ENCODE results near the gene NHERF1. TPM values are rescaled to one million over a fixed set of nuclear protein-coding genes. Genes with fewer than 3 reads are reported as not detected.

NHERF1 gene
- total and polyA plus RNA-seq, 2 of the 13 experiments (the other 11 are each of a cell fraction or from before 2014, with no cell fraction given), result 169 to 269 TPM

DNA sequence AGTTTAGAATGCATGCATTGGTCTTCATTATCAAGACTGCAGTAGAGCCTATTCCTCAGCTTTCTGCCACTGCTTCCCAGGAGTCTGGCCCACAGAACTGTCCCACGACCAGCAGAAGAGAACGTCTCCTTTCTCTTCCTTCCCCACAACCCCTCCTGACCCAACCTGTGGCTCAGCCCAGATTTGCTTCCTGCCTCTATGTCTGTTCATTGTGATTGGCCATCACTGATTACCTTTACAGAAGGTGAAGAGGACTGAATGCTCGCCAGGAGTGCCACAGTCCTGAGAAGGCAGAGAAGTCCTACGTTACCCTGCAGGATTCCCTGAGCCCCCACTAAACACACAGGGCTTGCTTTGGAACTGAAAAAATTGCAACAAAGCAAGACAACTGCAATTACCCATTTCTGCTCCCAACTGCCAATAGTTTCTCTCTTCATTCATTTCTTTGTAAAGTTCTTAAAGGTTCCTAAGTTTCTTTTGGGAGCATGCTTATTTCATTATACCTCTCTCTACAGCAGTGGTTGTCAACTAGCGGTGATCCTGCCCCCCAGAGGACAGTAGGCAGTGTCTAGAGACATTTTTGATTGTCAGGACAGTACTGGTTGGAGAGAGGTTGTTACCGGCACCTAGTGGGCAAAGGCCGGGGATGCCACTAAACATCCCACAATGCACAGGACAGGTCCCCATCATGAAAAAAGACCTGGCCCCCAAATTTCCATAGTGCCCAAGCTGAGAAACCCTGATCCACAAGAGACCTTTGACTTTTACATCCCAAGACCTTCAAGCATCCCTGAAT lies 32.2 kb downstream of the NHERF1 start (continued):
- TF ChIP-seq, protein P1, sequence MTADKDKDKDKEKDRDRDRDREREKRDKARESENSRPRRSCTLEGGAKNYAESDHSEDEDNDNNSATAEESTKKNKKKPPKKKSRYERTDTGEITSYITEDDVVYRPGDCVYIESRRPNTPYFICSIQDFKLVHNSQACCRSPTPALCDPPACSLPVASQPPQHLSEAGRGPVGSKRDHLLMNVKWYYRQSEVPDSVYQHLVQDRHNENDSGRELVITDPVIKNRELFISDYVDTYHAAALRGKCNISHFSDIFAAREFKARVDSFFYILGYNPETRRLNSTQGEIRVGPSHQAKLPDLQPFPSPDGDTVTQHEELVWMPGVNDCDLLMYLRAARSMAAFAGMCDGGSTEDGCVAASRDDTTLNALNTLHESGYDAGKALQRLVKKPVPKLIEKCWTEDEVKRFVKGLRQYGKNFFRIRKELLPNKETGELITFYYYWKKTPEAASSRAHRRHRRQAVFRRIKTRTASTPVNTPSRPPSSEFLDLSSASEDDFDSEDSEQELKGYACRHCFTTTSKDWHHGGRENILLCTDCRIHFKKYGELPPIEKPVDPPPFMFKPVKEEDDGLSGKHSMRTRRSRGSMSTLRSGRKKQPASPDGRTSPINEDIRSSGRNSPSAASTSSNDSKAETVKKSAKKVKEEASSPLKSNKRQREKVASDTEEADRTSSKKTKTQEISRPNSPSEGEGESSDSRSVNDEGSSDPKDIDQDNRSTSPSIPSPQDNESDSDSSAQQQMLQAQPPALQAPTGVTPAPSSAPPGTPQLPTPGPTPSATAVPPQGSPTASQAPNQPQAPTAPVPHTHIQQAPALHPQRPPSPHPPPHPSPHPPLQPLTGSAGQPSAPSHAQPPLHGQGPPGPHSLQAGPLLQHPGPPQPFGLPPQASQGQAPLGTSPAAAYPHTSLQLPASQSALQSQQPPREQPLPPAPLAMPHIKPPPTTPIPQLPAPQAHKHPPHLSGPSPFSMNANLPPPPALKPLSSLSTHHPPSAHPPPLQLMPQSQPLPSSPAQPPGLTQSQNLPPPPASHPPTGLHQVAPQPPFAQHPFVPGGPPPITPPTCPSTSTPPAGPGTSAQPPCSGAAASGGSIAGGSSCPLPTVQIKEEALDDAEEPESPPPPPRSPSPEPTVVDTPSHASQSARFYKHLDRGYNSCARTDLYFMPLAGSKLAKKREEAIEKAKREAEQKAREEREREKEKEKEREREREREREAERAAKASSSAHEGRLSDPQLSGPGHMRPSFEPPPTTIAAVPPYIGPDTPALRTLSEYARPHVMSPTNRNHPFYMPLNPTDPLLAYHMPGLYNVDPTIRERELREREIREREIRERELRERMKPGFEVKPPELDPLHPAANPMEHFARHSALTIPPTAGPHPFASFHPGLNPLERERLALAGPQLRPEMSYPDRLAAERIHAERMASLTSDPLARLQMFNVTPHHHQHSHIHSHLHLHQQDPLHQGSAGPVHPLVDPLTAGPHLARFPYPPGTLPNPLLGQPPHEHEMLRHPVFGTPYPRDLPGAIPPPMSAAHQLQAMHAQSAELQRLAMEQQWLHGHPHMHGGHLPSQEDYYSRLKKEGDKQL (CRISPR knock-in tag; IDR thresholded peaks at IDR 0.05; ENCODE audit: low read depth), result no peak
- TF ChIP-seq CREB1 (IDR thresholded peaks at IDR 0.05) (no peak), CREB1 (CRISPR knock-in tag; IDR thresholded peaks at IDR 0.05) (no peak), GFI1 (CRISPR knock-in tag; IDR thresholded peaks at IDR 0.05; ENCODE audit: borderline replicate concordance) (no peak), RXRB (CRISPR knock-in tag; IDR thresholded peaks at IDR 0.05; ENCODE audit: borderline replicate concordance) (peak; percentile 41; the same call in 1 of the 2 replicates), SP5 (CRISPR knock-in tag; IDR thresholded peaks at IDR 0.05; ENCODE audit: borderline replicate concordance, low read depth) (no peak), NRL (CRISPR knock-in tag; IDR thresholded peaks at IDR 0.05; ENCODE audit: borderline replicate concordance) (no peak), GTF2F1 (IDR thresholded peaks at IDR 0.05; ENCODE audit: low read length) (no peak), SRF (IDR thresholded peaks at IDR 0.05; ENCODE audit: low read depth, low read length) (no peak), ZNF883 (CRISPR knock-in tag; IDR thresholded peaks at IDR 0.05; ENCODE audit: not compliant biosample characterization) (no peak), ZFY (CRISPR knock-in tag; IDR thresholded peaks at IDR 0.05) (no peak), ZNF205 (CRISPR knock-in tag; IDR thresholded peaks at IDR 0.05) (no peak), CBX1 (IDR thresholded peaks at IDR 0.05; ENCODE audit: low read depth) (no peak), ZNF615 (CRISPR knock-in tag; IDR thresholded peaks at IDR 0.05; ENCODE audit: borderline replicate concordance) (no peak), ZNF382 (CRISPR knock-in tag; IDR thresholded peaks at IDR 0.05; ENCODE audit: borderline replicate concordance) (no peak), SIN3A (IDR thresholded peaks at IDR 0.05; ENCODE audit: borderline replicate concordance, low read depth, low read length) (no peak), XBP1 (CRISPR knock-in tag; IDR thresholded peaks at IDR 0.05) (no peak), TARDBP (CRISPR knock-in tag; IDR thresholded peaks at IDR 0.05) (no peak), ZNF317 (CRISPR knock-in tag; IDR thresholded peaks at IDR 0.05) (0 out of 2 replicates have a peak, but pooled peaks have one; percentile 42)
- TF ChIP-seq, protein P2, sequence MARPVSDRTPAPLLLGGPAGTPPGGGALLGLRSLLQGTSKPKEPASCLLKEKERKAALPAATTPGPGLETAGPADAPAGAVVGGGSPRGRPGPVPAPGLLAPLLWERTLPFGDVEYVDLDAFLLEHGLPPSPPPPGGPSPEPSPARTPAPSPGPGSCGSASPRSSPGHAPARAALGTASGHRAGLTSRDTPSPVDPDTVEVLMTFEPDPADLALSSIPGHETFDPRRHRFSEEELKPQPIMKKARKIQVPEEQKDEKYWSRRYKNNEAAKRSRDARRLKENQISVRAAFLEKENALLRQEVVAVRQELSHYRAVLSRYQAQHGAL (CRISPR knock-in tag; IDR thresholded peaks at IDR 0.05; ENCODE audit: not compliant biosample characterization), result no peak
- TF ChIP-seq, protein P3, sequence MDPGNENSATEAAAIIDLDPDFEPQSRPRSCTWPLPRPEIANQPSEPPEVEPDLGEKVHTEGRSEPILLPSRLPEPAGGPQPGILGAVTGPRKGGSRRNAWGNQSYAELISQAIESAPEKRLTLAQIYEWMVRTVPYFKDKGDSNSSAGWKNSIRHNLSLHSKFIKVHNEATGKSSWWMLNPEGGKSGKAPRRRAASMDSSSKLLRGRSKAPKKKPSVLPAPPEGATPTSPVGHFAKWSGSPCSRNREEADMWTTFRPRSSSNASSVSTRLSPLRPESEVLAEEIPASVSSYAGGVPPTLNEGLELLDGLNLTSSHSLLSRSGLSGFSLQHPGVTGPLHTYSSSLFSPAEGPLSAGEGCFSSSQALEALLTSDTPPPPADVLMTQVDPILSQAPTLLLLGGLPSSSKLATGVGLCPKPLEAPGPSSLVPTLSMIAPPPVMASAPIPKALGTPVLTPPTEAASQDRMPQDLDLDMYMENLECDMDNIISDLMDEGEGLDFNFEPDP (CRISPR knock-in tag; conservative IDR thresholded peaks at IDR 0.05), result no peak
- TF ChIP-seq, protein P4, sequence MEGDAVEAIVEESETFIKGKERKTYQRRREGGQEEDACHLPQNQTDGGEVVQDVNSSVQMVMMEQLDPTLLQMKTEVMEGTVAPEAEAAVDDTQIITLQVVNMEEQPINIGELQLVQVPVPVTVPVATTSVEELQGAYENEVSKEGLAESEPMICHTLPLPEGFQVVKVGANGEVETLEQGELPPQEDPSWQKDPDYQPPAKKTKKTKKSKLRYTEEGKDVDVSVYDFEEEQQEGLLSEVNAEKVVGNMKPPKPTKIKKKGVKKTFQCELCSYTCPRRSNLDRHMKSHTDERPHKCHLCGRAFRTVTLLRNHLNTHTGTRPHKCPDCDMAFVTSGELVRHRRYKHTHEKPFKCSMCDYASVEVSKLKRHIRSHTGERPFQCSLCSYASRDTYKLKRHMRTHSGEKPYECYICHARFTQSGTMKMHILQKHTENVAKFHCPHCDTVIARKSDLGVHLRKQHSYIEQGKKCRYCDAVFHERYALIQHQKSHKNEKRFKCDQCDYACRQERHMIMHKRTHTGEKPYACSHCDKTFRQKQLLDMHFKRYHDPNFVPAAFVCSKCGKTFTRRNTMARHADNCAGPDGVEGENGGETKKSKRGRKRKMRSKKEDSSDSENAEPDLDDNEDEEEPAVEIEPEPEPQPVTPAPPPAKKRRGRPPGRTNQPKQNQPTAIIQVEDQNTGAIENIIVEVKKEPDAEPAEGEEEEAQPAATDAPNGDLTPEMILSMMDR (CRISPR knock-in tag; IDR thresholded peaks at IDR 0.05), result peak; percentile 91
